RWPE2 (cell line): ENCODE results near the gene ACAT2.
"Not testable (repeated sequence)": the region's sequence is repeated elsewhere in the genome, so short reads cannot be mapped to it uniquely, and the experiment has no call there.

Source experiments
- ATAC-seq: fragments of 200-7000 bp; cut with Tn5 transposase; 3 replicates; pipeline ENCODE4 v1.9.1; 2021; ENCODE audit warnings: low read depth
- DNase-seq: peaks from one replicate; pipeline ENCODE4 v3.0.0-alpha.2; 2020; ENCODE audit warnings: low spot score
- H3K27ac ChIP-seq: fragments of 450-650 bp; 2 replicates; pipeline ENCODE4 v1.5.1; 2017; ENCODE audit warnings: mild to moderate bottlenecking; ENCODE audit not compliant: poor library complexity, severe bottlenecking
- H3K27me3 ChIP-seq: fragments of 250-450 bp; sonication (Bioruptor Pico); 2 replicates; pipeline ENCODE4 v1.5.1; 2021; ENCODE audit warnings: mild to moderate bottlenecking, moderate library complexity; ENCODE audit not compliant: insufficient read depth, poor library complexity, severe bottlenecking
- H3K36me3 ChIP-seq: fragments of 250-450 bp; sonication (Bioruptor Pico); 2 replicates; pipeline ENCODE4 v1.5.1; 2020; ENCODE audit warnings: low read depth, mild to moderate bottlenecking, moderate library complexity
- H3K4me1 ChIP-seq: fragments of 250-450 bp; sonication (Bioruptor Pico); 2 replicates; pipeline ENCODE4 v1.5.1; 2021; ENCODE audit warnings: mild to moderate bottlenecking, moderate library complexity; ENCODE audit not compliant: insufficient read depth, poor library complexity, severe bottlenecking
- H3K4me3 ChIP-seq: fragments of 250-450 bp; sonication (Bioruptor Pico); 2 replicates; pipeline ENCODE4 v1.5.1; 2021; ENCODE audit warnings: mild to moderate bottlenecking, moderate library complexity; ENCODE audit not compliant: severe bottlenecking
- H3K9me3 ChIP-seq: fragments of 250-450 bp; sonication (Bioruptor Pico); 2 replicates; pipeline ENCODE4 v1.5.1; 2021; ENCODE audit warnings: mild to moderate bottlenecking, moderate library complexity; ENCODE audit not compliant: severe bottlenecking
- CTCF ChIP-seq: fragments of 450-650 bp; IDR thresholded peaks from one replicate; pipeline ENCODE4 v1.5.1; 2017; ENCODE audit warnings: mild to moderate bottlenecking, moderate library complexity; ENCODE audit not compliant: poor library complexity, severe bottlenecking

The ACAT2 gene

GRCh38 chr6:159819098-159819497 lies 57.3 kb downstream of the ACAT2 start:
- Histone ChIP-seq H3K4me3 (no peak overlapping the region), H3K4me1 (no peaks in the 10 kb centered on the region), H3K9me3 (no peaks in the 10 kb centered on the region), H3K27me3 (no peaks in the 10 kb centered on the region), H3K27ac (no peak overlapping the region), H3K36me3 (no peaks in the 10 kb centered on the region)
- no peak for DNase-seq
- ATAC-seq, result no peak
- TF ChIP-seq CTCF, result no peak

- no peak for TF ChIP-seq CTCF
- Histone ChIP-seq H3K9me3 (no peaks in the 10 kb centered on the region), H3K36me3 (no peaks in the 10 kb centered on the region), H3K4me1 (no peaks in the 10 kb centered on the region), H3K4me3 (no peak overlapping the region), H3K27me3 (no peaks in the 10 kb centered on the region), H3K27ac (no peak overlapping the region)
- no peak for DNase-seq
- ATAC-seq, result no peak
Observed at GRCh38 chr6:159819932-159820640, 58.2 kb downstream of the ACAT2 start.

DNA sequence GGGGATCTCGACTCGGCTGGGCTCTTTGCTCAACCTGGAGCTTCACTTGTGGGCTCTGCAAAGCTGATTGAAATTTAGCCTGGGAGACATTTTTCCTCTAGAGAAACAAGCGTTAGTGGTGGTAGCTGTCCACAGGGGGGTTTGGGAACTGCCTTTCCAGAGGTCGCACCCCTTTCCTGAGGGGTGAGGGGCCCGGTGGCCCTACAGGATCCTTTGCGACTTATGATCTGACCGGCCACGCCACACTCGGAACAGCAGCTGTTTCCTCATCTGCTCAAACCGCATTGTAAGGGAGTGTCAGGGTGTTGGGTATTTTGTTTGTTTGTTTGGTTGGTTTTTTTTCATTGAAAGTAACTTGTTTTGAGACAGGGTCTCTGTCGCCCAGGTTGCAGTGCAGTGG lies 59.3 kb downstream of the ACAT2 start:
- Histone ChIP-seq H3K9me3 (no peaks in the 10 kb centered on the region), H3K27me3 (no peaks in the 10 kb centered on the region), H3K4me3 (no peak overlapping the region), H3K36me3 (no peaks in the 10 kb centered on the region), H3K4me1 (no peaks in the 10 kb centered on the region), H3K27ac (no peak overlapping the region)
- ATAC-seq, result no peak
- DNase-seq, result no peak
- no peak for TF ChIP-seq CTCF

DNA sequence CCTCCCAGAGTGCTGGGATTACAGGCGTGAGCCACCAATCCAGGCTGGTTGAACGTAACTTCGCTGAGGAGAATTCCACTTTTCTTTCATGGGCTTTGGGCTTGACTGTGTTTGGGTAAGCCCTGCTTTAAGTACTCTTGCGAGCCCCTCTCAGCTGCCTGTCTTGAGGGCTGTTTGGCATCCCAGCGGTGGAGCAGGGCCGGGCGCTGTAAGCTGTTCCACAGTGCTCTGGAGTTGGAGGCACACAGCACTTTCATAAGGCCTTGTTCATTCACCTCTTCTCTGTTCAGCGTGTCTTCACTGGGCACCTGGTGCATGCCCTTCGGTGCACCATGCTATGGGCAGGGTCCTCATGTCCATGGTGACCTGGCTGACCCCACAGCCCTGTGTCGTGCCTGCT lies 59.9 kb downstream of the ACAT2 start:
- H3K4me1 ChIP-seq, result no peaks in the 10 kb centered on the region
- H3K4me3 ChIP-seq, result no peak overlapping the region
- no peaks in the 10 kb centered on the region for H3K36me3 ChIP-seq
- no peak for TF ChIP-seq CTCF
- DNase-seq (no peak), ATAC-seq (no peak)
- H3K27me3 ChIP-seq, result no peaks in the 10 kb centered on the region
- no peak overlapping the region for H3K27ac ChIP-seq
- no peaks in the 10 kb centered on the region for H3K9me3 ChIP-seq

- no peaks in the 10 kb centered on the region for H3K9me3 ChIP-seq
- H3K36me3 ChIP-seq, result no peaks in the 10 kb centered on the region
- H3K4me1 ChIP-seq, result no peaks in the 10 kb centered on the region
- no peak for ATAC-seq
- TF ChIP-seq CTCF, result no peak
- H3K27me3 ChIP-seq, result no peaks in the 10 kb centered on the region
- no peak for DNase-seq
- no peak overlapping the region for H3K4me3 ChIP-seq
- no peak overlapping the region for H3K27ac ChIP-seq
Observed at GRCh38 chr6:159823953-159824352, 62.1 kb downstream of the ACAT2 start.

- not testable (repeated sequence) for H3K4me3 ChIP-seq, ATAC-seq, H3K4me1 ChIP-seq, H3K36me3 ChIP-seq, H3K27me3 ChIP-seq, DNase-seq, H3K27ac ChIP-seq, H3K9me3 ChIP-seq
Observed at GRCh38 chr6:159824690-159825089, 62.8 kb downstream of the ACAT2 start.
